Kidney epithelial cell (primary cell): ENCODE measurements around the gene CAMK2G. TPM values are rescaled to one million over a fixed set of nuclear protein-coding genes. Genes with fewer than 3 reads are reported as not detected.

Experiments
- DNase-seq: peaks from one replicate; pipeline ENCODE4 v3.0.0-alpha.2; 2010; ENCODE audit warnings: low read depth
- H3K27me3 ChIP-seq: 2 replicates; pipeline ENCODE4 v1.6.0; 2011; ENCODE audit warnings: low read length; ENCODE audit not compliant: control insufficient read depth, insufficient read depth
- H3K36me3 ChIP-seq: 2 replicates; pipeline ENCODE4 v1.5.1; 2011; ENCODE audit warnings: low read length; ENCODE audit not compliant: control insufficient read depth, insufficient read depth
- H3K4me3 ChIP-seq: 2 replicates; pipeline ENCODE4 v1.5.1; 2011; ENCODE audit warnings: low read depth, mild to moderate bottlenecking, control low read depth, low read length
- total RNA-seq: library from RNA; depleted of rRNA; stranded (reverse); fragments of >200 nt; gene quantifications from 2 replicates; pipeline ENCODE4 v1.2.3, GENCODE V29; 2015
- TF ChIP-seq, protein P1 (sequence below): IDR thresholded peaks from 2 replicates; pipeline ENCODE4 v1.5.1; 2011; ENCODE audit warnings: mild to moderate bottlenecking, moderate library complexity, low read length, control low read depth, inconsistent platforms; ENCODE audit not compliant: insufficient read depth, poor library complexity, severe bottlenecking

The CAMK2G gene
- total RNA-seq, 1 donor from 2014 or later = 12.7 TPM

DNA sequence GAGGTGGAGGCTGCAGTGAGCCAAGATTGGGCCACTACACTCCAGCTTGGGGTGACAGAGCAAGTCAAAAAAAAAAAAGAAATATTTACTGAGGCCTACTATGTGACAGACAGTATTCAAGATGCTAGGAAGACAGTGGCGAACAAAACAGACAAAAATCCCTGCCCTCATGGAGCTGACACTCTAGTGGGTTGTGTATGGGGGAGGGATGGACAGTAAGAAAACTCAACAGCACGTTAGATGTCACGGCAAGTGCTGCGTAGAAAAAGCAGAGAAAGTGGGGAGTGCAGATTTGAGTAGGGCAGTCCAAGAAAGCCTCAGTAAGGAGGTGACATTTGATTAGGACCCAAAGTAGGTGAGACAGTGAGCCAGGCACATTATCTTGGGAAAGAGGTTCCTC is 10.1 kb downstream of the CAMK2G start:
- TF ChIP-seq, protein P1, sequence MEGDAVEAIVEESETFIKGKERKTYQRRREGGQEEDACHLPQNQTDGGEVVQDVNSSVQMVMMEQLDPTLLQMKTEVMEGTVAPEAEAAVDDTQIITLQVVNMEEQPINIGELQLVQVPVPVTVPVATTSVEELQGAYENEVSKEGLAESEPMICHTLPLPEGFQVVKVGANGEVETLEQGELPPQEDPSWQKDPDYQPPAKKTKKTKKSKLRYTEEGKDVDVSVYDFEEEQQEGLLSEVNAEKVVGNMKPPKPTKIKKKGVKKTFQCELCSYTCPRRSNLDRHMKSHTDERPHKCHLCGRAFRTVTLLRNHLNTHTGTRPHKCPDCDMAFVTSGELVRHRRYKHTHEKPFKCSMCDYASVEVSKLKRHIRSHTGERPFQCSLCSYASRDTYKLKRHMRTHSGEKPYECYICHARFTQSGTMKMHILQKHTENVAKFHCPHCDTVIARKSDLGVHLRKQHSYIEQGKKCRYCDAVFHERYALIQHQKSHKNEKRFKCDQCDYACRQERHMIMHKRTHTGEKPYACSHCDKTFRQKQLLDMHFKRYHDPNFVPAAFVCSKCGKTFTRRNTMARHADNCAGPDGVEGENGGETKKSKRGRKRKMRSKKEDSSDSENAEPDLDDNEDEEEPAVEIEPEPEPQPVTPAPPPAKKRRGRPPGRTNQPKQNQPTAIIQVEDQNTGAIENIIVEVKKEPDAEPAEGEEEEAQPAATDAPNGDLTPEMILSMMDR = no peak
- DNase-seq = no peak
- Histone ChIP-seq H3K4me3 (no peak overlapping the region), H3K36me3 (peaks cover 2% of the 10 kb centered on the region), H3K27me3 (no peaks in the 10 kb centered on the region)

DNA sequence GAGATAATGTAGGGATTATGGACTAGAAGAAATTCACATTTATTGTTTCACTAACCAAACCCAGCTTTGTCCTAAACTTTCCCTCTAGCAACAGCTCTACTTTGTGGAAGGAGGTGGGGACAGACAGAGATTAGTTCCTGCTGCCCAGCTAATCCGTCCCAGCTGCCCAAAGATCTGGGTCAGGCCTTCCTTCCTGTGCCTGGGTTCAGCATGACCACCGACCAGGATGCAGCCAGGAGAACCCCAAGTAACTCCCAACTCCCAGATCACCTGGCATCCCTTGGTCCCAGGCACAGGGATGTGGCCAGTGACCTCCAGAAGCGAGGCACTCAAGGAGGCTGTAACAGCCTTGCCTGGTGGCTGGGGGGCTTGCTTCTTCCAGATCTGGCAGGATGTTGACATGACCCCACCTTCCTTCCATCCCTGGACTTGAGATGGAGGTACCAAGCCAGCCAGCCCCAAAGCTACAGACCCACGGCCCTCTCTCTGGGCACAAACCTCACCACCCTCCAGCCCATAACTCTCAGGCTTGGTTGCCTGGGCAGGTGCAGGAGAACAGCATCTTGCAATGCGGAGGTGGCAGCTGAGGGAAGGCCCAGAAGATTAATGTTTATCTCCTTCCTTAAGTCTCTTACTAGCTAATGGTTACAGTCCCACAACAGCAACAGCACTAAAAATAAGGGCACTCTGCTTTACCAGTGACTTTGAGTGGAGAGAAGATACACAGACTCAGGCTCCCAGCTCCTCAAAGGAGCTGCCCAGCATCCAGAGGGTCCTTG is 11.1 kb downstream of the CAMK2G start:
- TF ChIP-seq, protein P1 = no peak
- no peaks in the 10 kb centered on the region for H3K27me3 ChIP-seq
- no peak overlapping the region for H3K4me3 ChIP-seq
- H3K36me3 ChIP-seq = peaks cover 2% of the 10 kb centered on the region
- DNase-seq = no peak

DNA sequence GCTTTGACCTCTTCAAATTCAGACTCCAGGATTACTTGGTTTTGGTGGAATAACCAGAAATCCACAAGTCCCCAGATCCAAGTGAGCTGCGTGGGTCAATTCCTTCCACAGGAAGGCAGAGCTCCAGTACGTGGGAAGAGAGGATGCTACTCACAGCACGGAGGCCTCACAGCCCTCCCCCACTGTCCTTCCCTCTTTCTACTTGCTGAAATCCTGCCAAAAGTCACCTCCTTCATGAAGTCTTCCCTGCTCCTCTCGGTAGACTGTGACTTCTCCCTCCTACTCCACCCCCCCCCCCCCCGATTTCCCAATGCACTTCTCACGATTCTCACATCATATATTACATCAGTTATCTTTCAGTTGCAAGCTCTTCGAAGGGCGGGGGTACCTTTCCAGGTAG is 12.3 kb downstream of the CAMK2G start:
- Histone ChIP-seq H3K36me3 (peaks cover 2% of the 10 kb centered on the region), H3K4me3 (no peak overlapping the region), H3K27me3 (no peaks in the 10 kb centered on the region)
- no peak for DNase-seq
- TF ChIP-seq, protein P1 = no peak

DNA sequence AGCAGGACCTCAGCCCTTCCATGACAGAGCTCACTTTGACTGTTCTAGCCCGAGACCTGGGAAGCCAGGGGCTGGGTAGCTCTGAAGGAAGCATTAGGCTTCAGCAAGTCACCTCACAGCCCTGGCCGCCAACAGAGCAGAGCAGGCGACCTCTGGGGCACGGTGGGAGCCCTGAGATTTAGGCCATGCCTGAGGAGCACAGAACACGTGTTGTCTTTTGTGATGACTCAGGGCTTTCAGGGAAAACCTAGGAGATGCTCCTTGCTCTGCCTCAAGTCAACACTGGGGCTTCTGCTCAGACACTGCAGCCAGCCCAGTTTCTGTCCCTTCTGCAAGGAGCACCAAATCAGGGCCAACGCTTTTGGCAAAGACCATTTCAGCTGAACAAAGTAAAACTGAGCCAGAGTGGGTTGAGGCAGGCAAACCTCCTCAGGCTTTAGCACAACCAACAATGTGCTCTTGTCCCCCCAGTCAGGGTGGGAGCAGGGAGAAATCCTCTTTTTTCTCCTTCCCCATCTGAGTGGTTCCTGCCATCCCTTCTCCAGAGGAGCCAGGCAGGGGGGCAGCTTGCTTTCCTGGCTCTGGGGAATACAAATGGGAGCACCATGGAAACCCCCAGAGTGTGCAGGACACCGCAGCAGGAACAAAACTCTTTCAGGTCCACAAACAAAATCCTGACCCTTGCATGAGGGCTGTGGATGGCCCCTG is 14.4 kb downstream of the CAMK2G start:
- peaks cover 2% of the 10 kb centered on the region for H3K36me3 ChIP-seq
- TF ChIP-seq, protein P1 = no peak
- H3K27me3 ChIP-seq = no peaks in the 10 kb centered on the region
- DNase-seq = no peak
- H3K4me3 ChIP-seq = no peak overlapping the region

DNA sequence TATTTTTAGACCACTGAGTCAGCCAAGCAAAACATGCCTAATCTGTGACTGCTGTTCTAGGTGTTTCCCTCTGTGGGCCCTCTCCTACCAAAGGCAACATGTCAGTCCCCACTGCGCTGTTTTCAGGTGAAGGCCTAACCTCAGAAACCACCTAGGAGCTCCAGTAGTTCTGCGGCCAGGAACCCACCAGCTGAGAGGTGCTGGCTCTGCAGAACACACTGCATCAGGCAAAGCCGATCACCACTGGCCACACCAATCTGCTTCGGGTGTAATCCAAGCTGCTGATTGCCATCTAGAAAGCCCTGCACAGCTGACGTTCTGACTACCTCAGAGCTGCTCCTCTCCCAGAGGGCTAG is 14.9 kb downstream of the CAMK2G start:
- TF ChIP-seq, protein P1 = no peak

More for the DNA sequence above, 14.9 kb downstream of the CAMK2G start:
- Histone ChIP-seq H3K36me3 (peaks cover 2% of the 10 kb centered on the region), H3K4me3 (no peak overlapping the region), H3K27me3 (no peaks in the 10 kb centered on the region)
- no peak for DNase-seq
